Measurements from ENCODE around the gene BPGM. TPM values are rescaled to one million over a fixed set of nuclear protein-coding genes. Genes with fewer than 3 reads are reported as not detected.

Gene BPGM
- total and polyA plus RNA-seq, 9 of the 15 experiments (the other 6 are each of a cell fraction or from before 2014, with no cell fraction given): 14.1 to 46.1 (median 21.2) TPM

DNA sequence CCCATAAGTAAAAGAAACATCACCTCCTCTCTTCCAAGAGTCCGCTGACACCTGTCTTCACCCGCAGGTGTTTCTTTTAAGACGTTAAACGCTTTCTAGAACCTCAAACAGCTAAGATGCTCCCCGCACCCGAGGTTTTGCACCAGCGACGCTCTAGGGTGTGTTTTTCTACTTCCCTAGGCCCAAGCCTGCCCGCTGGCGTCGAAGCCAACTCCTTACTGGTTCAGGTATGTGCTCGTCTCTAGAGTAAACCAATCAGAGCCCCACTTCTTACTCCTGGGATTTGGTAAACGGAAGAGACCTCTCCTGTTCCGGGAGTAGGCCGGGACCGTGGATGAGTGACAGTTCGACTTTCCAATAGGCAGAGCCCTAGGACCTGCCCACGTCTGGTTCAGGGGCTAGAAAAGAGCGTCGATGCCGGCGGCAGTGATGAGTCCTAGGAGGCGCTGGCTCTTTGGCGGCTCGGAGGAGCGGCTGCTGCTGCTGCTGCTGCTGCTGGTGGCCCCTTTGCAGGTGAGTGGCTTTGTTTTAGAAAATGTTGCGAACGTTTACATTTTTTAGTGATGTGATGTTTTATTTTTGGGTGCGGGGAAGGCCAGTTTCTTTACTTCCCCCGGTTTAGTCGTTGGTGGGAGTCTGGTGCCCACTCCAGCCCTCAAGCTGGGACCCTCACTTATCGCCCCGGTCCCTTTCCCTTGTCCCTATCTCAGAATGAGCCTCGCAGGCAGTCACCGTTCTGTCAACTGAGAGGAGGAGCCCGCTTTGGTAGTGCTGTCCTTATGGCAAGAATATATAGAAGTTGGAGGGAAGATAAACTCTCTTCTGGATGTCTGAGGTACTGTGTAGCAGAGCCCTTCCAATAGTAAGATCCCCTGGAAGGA lies at the start of gene BPGM (continued):
- TF ChIP-seq, protein P1, sequence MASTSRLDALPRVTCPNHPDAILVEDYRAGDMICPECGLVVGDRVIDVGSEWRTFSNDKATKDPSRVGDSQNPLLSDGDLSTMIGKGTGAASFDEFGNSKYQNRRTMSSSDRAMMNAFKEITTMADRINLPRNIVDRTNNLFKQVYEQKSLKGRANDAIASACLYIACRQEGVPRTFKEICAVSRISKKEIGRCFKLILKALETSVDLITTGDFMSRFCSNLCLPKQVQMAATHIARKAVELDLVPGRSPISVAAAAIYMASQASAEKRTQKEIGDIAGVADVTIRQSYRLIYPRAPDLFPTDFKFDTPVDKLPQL (IDR thresholded peaks at IDR 0.05; ENCODE audit: extremely low read depth, insufficient read length): no peak
- TF ChIP-seq HNRNPH1 (optimal IDR thresholded peaks at IDR 0.05; ENCODE audit: low read depth, low read length): no peak
- TF ChIP-seq, protein P2, sequence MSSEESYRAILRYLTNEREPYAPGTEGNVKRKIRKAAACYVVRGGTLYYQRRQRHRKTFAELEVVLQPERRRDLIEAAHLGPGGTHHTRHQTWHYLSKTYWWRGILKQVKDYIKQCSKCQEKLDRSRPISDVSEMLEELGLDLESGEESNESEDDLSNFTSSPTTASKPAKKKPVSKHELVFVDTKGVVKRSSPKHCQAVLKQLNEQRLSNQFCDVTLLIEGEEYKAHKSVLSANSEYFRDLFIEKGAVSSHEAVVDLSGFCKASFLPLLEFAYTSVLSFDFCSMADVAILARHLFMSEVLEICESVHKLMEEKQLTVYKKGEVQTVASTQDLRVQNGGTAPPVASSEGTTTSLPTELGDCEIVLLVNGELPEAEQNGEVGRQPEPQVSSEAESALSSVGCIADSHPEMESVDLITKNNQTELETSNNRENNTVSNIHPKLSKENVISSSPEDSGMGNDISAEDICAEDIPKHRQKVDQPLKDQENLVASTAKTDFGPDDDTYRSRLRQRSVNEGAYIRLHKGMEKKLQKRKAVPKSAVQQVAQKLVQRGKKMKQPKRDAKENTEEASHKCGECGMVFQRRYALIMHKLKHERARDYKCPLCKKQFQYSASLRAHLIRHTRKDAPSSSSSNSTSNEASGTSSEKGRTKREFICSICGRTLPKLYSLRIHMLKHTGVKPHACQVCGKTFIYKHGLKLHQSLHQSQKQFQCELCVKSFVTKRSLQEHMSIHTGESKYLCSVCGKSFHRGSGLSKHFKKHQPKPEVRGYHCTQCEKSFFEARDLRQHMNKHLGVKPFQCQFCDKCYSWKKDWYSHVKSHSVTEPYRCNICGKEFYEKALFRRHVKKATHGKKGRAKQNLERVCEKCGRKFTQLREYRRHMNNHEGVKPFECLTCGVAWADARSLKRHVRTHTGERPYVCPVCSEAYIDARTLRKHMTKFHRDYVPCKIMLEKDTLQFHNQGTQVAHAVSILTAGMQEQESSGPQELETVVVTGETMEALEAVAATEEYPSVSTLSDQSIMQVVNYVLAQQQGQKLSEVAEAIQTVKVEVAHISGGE (CRISPR knock-in tag; IDR thresholded peaks at IDR 0.05): no peak
- TF ChIP-seq ZNF24 (IDR thresholded peaks at IDR 0.05): 0 out of 2 replicates have a peak, but pooled peaks have one; percentile 6
- 0 out of 2 replicates have a peak, but pooled peaks have one; percentile 22 for TF ChIP-seq NFATC3 (IDR thresholded peaks at IDR 0.05)
- TF ChIP-seq, protein P3, sequence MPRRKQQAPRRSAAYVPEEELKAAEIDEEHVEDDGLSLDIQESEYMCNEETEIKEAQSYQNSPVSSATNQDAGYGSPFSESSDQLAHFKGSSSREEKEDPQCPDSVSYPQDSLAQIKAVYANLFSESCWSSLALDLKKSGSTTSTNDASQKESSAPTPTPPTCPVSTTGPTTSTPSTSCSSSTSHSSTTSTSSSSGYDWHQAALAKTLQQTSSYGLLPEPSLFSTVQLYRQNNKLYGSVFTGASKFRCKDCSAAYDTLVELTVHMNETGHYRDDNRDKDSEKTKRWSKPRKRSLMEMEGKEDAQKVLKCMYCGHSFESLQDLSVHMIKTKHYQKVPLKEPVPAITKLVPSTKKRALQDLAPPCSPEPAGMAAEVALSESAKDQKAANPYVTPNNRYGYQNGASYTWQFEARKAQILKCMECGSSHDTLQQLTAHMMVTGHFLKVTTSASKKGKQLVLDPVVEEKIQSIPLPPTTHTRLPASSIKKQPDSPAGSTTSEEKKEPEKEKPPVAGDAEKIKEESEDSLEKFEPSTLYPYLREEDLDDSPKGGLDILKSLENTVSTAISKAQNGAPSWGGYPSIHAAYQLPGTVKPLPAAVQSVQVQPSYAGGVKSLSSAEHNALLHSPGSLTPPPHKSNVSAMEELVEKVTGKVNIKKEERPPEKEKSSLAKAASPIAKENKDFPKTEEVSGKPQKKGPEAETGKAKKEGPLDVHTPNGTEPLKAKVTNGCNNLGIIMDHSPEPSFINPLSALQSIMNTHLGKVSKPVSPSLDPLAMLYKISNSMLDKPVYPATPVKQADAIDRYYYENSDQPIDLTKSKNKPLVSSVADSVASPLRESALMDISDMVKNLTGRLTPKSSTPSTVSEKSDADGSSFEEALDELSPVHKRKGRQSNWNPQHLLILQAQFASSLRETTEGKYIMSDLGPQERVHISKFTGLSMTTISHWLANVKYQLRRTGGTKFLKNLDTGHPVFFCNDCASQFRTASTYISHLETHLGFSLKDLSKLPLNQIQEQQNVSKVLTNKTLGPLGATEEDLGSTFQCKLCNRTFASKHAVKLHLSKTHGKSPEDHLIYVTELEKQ (CRISPR knock-in tag; IDR thresholded peaks at IDR 0.05): no peak
- no peak for TF ChIP-seq ZNF354B (CRISPR knock-in tag; IDR thresholded peaks at IDR 0.05)
- TF ChIP-seq, protein P4, sequence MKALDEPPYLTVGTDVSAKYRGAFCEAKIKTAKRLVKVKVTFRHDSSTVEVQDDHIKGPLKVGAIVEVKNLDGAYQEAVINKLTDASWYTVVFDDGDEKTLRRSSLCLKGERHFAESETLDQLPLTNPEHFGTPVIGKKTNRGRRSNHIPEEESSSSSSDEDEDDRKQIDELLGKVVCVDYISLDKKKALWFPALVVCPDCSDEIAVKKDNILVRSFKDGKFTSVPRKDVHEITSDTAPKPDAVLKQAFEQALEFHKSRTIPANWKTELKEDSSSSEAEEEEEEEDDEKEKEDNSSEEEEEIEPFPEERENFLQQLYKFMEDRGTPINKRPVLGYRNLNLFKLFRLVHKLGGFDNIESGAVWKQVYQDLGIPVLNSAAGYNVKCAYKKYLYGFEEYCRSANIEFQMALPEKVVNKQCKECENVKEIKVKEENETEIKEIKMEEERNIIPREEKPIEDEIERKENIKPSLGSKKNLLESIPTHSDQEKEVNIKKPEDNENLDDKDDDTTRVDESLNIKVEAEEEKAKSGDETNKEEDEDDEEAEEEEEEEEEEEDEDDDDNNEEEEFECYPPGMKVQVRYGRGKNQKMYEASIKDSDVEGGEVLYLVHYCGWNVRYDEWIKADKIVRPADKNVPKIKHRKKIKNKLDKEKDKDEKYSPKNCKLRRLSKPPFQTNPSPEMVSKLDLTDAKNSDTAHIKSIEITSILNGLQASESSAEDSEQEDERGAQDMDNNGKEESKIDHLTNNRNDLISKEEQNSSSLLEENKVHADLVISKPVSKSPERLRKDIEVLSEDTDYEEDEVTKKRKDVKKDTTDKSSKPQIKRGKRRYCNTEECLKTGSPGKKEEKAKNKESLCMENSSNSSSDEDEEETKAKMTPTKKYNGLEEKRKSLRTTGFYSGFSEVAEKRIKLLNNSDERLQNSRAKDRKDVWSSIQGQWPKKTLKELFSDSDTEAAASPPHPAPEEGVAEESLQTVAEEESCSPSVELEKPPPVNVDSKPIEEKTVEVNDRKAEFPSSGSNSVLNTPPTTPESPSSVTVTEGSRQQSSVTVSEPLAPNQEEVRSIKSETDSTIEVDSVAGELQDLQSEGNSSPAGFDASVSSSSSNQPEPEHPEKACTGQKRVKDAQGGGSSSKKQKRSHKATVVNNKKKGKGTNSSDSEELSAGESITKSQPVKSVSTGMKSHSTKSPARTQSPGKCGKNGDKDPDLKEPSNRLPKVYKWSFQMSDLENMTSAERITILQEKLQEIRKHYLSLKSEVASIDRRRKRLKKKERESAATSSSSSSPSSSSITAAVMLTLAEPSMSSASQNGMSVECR (CRISPR knock-in tag; IDR thresholded peaks at IDR 0.05): no peak
- TF ChIP-seq, protein P5, sequence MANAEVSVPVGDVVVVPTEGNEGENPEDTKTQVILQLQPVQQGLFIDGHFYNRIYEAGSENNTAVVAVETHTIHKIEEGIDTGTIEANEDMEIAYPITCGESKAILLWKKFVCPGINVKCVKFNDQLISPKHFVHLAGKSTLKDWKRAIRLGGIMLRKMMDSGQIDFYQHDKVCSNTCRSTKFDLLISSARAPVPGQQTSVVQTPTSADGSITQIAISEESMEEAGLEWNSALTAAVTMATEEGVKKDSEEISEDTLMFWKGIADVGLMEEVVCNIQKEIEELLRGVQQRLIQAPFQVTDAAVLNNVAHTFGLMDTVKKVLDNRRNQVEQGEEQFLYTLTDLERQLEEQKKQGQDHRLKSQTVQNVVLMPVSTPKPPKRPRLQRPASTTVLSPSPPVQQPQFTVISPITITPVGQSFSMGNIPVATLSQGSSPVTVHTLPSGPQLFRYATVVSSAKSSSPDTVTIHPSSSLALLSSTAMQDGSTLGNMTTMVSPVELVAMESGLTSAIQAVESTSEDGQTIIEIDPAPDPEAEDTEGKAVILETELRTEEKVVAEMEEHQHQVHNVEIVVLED (CRISPR knock-in tag; IDR thresholded peaks at IDR 0.05): 0 out of 2 replicates have a peak, but pooled peaks have one; percentile 20

Measured in K562 (cell line).